OCI-LY3 (cell line): ENCODE measurements around the gene DAGLB.

Source experiments
- CTCF ChIP-seq: fragments of 200-600, 300-600 bp; sonication (generic); IDR thresholded peaks from 2 replicates; pipeline ENCODE4 v1.5.1; 2014; ENCODE audit warnings: antibody characterized with exemption, low read length, low read depth
- EZH2phosphoT487 ChIP-seq: fragments of 200-600 bp; shearing (Covaris generic); IDR thresholded peaks from 2 replicates; pipeline ENCODE4 v1.6.1; 2018; ENCODE audit warnings: antibody characterized with exemption, mixed run types, low read depth

- TF ChIP-seq CTCF (no peak), EZH2phosphoT487 (no peak)
These were observed 7.4 kb downstream of the DAGLB start for GRCh38 chr7:6440381-6440780.
